ENCODE data around the gene TOX3. TPM values are rescaled to one million over a fixed set of nuclear protein-coding genes. Genes with fewer than 3 reads are reported as not detected.

TOX3 gene
- total and polyA plus RNA-seq, 10 of the 15 experiments (the other 5 are each of a cell fraction or from before 2014, with no cell fraction given), result not detected

DNA sequence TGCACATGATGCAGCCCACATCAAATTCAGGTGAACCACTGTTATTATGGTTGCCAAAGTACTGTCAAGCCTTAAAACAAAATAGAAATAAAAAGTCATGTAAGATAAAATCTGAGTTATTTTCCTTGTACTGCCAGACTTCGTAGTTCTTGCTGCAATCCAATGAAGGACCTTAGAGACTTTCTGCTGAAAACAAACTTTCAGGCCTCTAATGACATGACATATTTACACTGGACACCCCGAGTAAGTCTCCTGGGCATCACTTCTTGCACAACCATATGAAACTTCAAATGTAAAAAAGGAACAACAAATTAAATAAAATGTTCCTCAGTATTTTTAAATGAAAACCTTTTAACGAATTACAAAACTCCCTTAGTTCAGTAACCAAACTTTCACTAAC lies 66.7 kb downstream of the TOX3 start (continued):
- TF ChIP-seq, protein P1, sequence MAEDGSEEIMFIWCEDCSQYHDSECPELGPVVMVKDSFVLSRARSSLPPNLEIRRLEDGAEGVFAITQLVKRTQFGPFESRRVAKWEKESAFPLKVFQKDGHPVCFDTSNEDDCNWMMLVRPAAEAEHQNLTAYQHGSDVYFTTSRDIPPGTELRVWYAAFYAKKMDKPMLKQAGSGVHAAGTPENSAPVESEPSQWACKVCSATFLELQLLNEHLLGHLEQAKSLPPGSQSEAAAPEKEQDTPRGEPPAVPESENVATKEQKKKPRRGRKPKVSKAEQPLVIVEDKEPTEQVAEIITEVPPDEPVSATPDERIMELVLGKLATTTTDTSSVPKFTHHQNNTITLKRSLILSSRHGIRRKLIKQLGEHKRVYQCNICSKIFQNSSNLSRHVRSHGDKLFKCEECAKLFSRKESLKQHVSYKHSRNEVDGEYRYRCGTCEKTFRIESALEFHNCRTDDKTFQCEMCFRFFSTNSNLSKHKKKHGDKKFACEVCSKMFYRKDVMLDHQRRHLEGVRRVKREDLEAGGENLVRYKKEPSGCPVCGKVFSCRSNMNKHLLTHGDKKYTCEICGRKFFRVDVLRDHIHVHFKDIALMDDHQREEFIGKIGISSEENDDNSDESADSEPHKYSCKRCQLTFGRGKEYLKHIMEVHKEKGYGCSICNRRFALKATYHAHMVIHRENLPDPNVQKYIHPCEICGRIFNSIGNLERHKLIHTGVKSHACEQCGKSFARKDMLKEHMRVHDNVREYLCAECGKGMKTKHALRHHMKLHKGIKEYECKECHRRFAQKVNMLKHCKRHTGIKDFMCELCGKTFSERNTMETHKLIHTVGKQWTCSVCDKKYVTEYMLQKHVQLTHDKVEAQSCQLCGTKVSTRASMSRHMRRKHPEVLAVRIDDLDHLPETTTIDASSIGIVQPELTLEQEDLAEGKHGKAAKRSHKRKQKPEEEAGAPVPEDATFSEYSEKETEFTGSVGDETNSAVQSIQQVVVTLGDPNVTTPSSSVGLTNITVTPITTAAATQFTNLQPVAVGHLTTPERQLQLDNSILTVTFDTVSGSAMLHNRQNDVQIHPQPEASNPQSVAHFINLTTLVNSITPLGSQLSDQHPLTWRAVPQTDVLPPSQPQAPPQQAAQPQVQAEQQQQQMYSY (CRISPR knock-in tag; IDR thresholded peaks at IDR 0.05), result no peak

DNA sequence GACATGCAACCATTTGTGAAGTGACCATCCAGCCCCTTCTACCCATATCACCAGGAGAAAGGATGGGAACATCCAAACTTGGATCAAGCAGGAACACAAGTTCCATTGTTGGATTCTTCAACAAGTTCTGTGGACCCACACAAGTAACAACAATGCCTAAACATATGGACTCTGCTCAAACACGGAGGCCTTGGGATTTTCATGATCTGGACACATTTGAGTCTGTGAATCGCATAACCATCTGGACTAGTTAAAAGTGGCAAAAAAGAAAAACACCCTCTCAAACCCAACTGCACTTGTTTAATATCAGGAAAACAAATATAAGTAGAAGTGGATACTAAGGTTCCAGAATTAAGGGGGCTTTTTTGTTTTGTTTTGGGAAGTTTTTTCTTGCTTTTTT lies 70.8 kb downstream of the TOX3 start:
- intact Hi-C loops (cut with micrococcal nuclease; ENCODE audit: unreplicated experiment) (no loop called here), in situ Hi-C loops (cut with MboI) (no loop called here)
- Histone ChIP-seq H3K9me3 (replicated peaks; ENCODE audit: control insufficient read depth, insufficient read depth, low read length) (no peaks in the 10 kb centered on the region), H3K79me2 (ENCODE audit: control insufficient read depth, insufficient read depth, low read length) (no peaks in the 10 kb centered on the region), H3K27ac (ENCODE audit: control insufficient read depth, insufficient read depth) (no peak overlapping the region), H3K4me1 (ENCODE audit: control insufficient read depth, insufficient read depth, low read length) (no peaks in the 10 kb centered on the region), H3K4me3 (no peak overlapping the region), H4K20me1 (ENCODE audit: control insufficient read depth, insufficient read depth) (no peaks in the 10 kb centered on the region), H3K9ac (ENCODE audit: control insufficient read depth, insufficient read depth, low read length) (no peak overlapping the region), H3K36me3 (ENCODE audit: control insufficient read depth in 2 of 2, insufficient read depth in 2 of 2, low read length in 1 of 2) (no peaks in the 10 kb centered on the region), H2AFZ (ENCODE audit: control insufficient read depth, low read depth, low read length) (no peak overlapping the region), H3K4me2 (ENCODE audit: control insufficient read depth, insufficient read depth) (no peak overlapping the region), H3K27me3 (replicated peaks in 1 of 2; ENCODE audit: control insufficient read depth in 2 of 2, insufficient read depth in 2 of 2, low read length in 1 of 2) (no peaks in the 10 kb centered on the region)
- ChIA-PET SMC1A (ENCODE audit: uncharacterized antibody, unreplicated experiment) (interaction anchor here (0.7 kb wide), 1 partner anchor 170 kb away, joined by 3 read pairs; no protein-coding TSS in a partner anchor), RAD21 (ENCODE audit: unreplicated experiment) (no interaction called here), CTCF (no interaction called here), POLR2A (no interaction called here)
- DNase-seq (ENCODE audit: low read depth, low spot score), result no peak
- BruUV-seq (replicated peaks), result no TSS peak
- ATAC-seq, result no peak
- TF ChIP-seq, protein P2, sequence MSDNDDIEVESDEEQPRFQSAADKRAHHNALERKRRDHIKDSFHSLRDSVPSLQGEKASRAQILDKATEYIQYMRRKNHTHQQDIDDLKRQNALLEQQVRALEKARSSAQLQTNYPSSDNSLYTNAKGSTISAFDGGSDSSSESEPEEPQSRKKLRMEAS (IDR thresholded peaks at IDR 0.05; ENCODE audit: low read depth, low read length), result no peak
- TF ChIP-seq CHD1 (IDR thresholded peaks at IDR 0.05; ENCODE audit: low read depth, low read length) (no peak), EED (IDR thresholded peaks at IDR 0.05; ENCODE audit: low read depth) (no peak), MYC (IDR thresholded peaks at IDR 0.05; ENCODE audit: insufficient read depth, insufficient read length, insufficient replicate concordance, low read length, severe bottlenecking) (no peak), CBX3 (IDR thresholded peaks at IDR 0.05; ENCODE audit: borderline replicate concordance, low read depth) (no peak), RAD51 (IDR thresholded peaks at IDR 0.05) (no peak), ATF7 (IDR thresholded peaks at IDR 0.05; ENCODE audit: low read depth) (no peak), HCFC1 (IDR thresholded peaks at IDR 0.05; ENCODE audit: low read length) (no peak), CREB1 (IDR thresholded peaks at IDR 0.05; ENCODE audit: low read depth) (no peak), HDGF (IDR thresholded peaks at IDR 0.05) (no peak), BHLHE40 (IDR thresholded peaks at IDR 0.05; ENCODE audit: borderline replicate concordance in 1 of 2, low read depth in 2 of 2, low read length in 1 of 2) (no peak)
- TF ChIP-seq, protein P3, sequence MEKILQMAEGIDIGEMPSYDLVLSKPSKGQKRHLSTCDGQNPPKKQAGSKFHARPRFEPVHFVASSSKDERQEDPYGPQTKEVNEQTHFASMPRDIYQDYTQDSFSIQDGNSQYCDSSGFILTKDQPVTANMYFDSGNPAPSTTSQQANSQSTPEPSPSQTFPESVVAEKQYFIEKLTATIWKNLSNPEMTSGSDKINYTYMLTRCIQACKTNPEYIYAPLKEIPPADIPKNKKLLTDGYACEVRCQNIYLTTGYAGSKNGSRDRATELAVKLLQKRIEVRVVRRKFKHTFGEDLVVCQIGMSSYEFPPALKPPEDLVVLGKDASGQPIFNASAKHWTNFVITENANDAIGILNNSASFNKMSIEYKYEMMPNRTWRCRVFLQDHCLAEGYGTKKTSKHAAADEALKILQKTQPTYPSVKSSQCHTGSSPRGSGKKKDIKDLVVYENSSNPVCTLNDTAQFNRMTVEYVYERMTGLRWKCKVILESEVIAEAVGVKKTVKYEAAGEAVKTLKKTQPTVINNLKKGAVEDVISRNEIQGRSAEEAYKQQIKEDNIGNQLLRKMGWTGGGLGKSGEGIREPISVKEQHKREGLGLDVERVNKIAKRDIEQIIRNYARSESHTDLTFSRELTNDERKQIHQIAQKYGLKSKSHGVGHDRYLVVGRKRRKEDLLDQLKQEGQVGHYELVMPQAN (conservative IDR thresholded peaks at IDR 0.05), result no peak
- TF ChIP-seq, protein P4, sequence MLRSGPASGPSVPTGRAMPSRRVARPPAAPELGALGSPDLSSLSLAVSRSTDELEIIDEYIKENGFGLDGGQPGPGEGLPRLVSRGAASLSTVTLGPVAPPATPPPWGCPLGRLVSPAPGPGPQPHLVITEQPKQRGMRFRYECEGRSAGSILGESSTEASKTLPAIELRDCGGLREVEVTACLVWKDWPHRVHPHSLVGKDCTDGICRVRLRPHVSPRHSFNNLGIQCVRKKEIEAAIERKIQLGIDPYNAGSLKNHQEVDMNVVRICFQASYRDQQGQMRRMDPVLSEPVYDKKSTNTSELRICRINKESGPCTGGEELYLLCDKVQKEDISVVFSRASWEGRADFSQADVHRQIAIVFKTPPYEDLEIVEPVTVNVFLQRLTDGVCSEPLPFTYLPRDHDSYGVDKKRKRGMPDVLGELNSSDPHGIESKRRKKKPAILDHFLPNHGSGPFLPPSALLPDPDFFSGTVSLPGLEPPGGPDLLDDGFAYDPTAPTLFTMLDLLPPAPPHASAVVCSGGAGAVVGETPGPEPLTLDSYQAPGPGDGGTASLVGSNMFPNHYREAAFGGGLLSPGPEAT (IDR thresholded peaks at IDR 0.05; ENCODE audit: low read depth), result no peak
- FAIRE-seq, result no peak
- 4% methylated on average over 2 of the region's 2 CpGs for WGBS (ENCODE audit: insufficient coverage, insufficient replicate concordance, low lambda C conversion rate, missing lambda C conversion rate)
